Aorta (tissue), 5 donors: Measurements from ENCODE around the gene SOD2. TPM values are rescaled to one million over a fixed set of nuclear protein-coding genes. Genes with fewer than 3 reads are reported as not detected.
"Not testable (repeated sequence)": the region's sequence is repeated elsewhere in the genome, so short reads cannot be mapped to it uniquely, and the experiment has no call there.

ENCODE experiments used
- ATAC-seq: fragments of 200-7000 bp; cut with Tn5 transposase; one replicate; pipeline ENCODE4 v1.9.1; 2022; ENCODE audit warnings: moderate library complexity; ENCODE audit not compliant: low FRiP score
- DNase-seq, 2 donors: peaks; one replicate each; pipeline ENCODE4 v3.0.0-alpha.2; 2020
- H3K27ac ChIP-seq, 2 donors: one replicate each; pipeline ENCODE4 v1.5.1; 2013; ENCODE audit warnings: low read length in 2 of 2, mild to moderate bottlenecking in 2 of 2, moderate library complexity in 2 of 2, control low read depth in 1 of 2, inconsistent platforms in 1 of 2, low read depth in 1 of 2
- H3K27me3 ChIP-seq, 2 donors: one replicate each; pipeline ENCODE4 v1.6.1; 2013; ENCODE audit warnings: control low read depth in 1 of 2, low read length in 1 of 2, mild to moderate bottlenecking in 1 of 2, moderate library complexity in 1 of 2; ENCODE audit not compliant: insufficient read depth in 2 of 2, control insufficient read depth in 1 of 2
- H3K36me3 ChIP-seq, 2 donors: one replicate each; pipeline ENCODE4 v1.6.1; 2013; ENCODE audit warnings: control low read depth in 1 of 2, low read length in 1 of 2, mild to moderate bottlenecking in 1 of 2; ENCODE audit not compliant: insufficient read depth in 2 of 2, control insufficient read depth in 1 of 2
- H3K4me1 ChIP-seq, 2 donors: one replicate each; pipeline ENCODE4 v1.6.1; 2013; ENCODE audit warnings: low read length in 2 of 2, control low read depth in 1 of 2, mild to moderate bottlenecking in 1 of 2, moderate library complexity in 1 of 2; ENCODE audit not compliant: insufficient read depth in 2 of 2, control insufficient read depth in 1 of 2
- H3K4me3 ChIP-seq, 2 donors: one replicate each; pipeline ENCODE4 v1.5.1; 2013; ENCODE audit warnings: low read length in 2 of 2, control low read depth in 1 of 2, mild to moderate bottlenecking in 1 of 2
- H3K9me3 ChIP-seq: one replicate; pipeline ENCODE4 v1.6.1; 2013; ENCODE audit warnings: mild to moderate bottlenecking, low read length; ENCODE audit not compliant: control insufficient read depth
- WGBS, 2 donors: extraction: QIAGEN DNeasy Blood & Tissue Kit; methylation state at CpG; one replicate each; pipeline ENCODE4 v1.1.7; 2013; 5-methylcytosine and 5-hydroxymethylcytosine counted together
- intact Hi-C, 2 donors: fragments of 100-400 bp; cut with DNase I; formaldehyde crosslinking; loops; one replicate each; pipeline versions ENCODE4 v1.14.2 to v1.15.0; 2022
- polyA plus RNA-seq, 2 donors: library from polyadenylated mRNA; stranded (reverse); fragments of 200-250 nt; gene quantifications; one replicate each; pipeline ENCODE4 v1.2.3, GENCODE V29; 2013
- total RNA-seq, 2 donors: library from RNA; stranded (reverse); fragmentation: NEBNext Ultra II Directional; extraction: Animal tissue kit (Norgen Biotek cat#: 25700); gene quantifications; one replicate each; pipeline ENCODE4 v1.2.1, GENCODE V29; 2021
- donor health status: healthy with polysubstance abuse.
- donor health status: Bipolar disorder and iron deficiency.
- donor health status: DM: no; HTN: no; CAD: no.
- donor health status: DM: no; HTN: no; CAD: no.
- donor health status: DM: yes; HTN: yes; CAD: no.

The SOD2 gene
- total and polyA plus RNA-seq, 4 donors: 98.1 to 624 (median 298) TPM

- DNase-seq: no peak
- H3K9me3 ChIP-seq: no peaks in the 10 kb centered on the region
- no peaks in the 10 kb centered on the region for H3K4me1 ChIP-seq
- H3K27me3 ChIP-seq: no peaks in the 10 kb centered on the region
- no peak overlapping the region for H3K27ac ChIP-seq
- intact Hi-C loops: no loop called here
- H3K36me3 ChIP-seq: peaks cover 2 to 6% of the 10 kb centered on the region in 2 donors
- ATAC-seq: no peak
- 87 to 88% methylated on average over 3 of the region's 3 CpGs for WGBS, 2 donors
- H3K4me3 ChIP-seq: no peak overlapping the region
These were observed 10.7 kb downstream of the SOD2 start for GRCh38 chr6:159682295-159682694.

GRCh38 chr6:159681191-159681880 lies 11.7 kb downstream of the SOD2 start:
- no peak for ATAC-seq
- no peak for DNase-seq
- no peak overlapping the region for H3K4me3 ChIP-seq
- H3K27ac ChIP-seq: no peak overlapping the region
- no peaks in the 10 kb centered on the region for H3K27me3 ChIP-seq
- H3K36me3 ChIP-seq: peaks cover 2 to 6% of the 10 kb centered on the region in 2 donors
- no peaks in the 10 kb centered on the region for H3K4me1 ChIP-seq
- intact Hi-C loops: no loop called here
- WGBS, 2 donors: 86 to 87% methylated on average over 10 of the region's 10 CpGs
- H3K9me3 ChIP-seq: no peaks in the 10 kb centered on the region

GRCh38 chr6:159680104-159680503 lies 12.9 kb downstream of the SOD2 start:
- Histone ChIP-seq H3K4me1 (no peaks in the 10 kb centered on the region), H3K4me3 (no peak overlapping the region), H3K27ac (no peak overlapping the region), H3K36me3 (peaks cover 2 to 6% of the 10 kb centered on the region in 2 donors), H3K27me3 (no peaks in the 10 kb centered on the region), H3K9me3 (no peaks in the 10 kb centered on the region)
- no peak for DNase-seq
- ATAC-seq: no peak
- WGBS, 2 donors: 80 to 87% methylated on average over 3 of the region's 3 CpGs
- intact Hi-C loops: no loop called here

GRCh38 chr6:159679091-159680077 lies 13.7 kb downstream of the SOD2 start:
- H3K36me3 ChIP-seq: peaks cover 2 to 3% of the 10 kb centered on the region in 2 donors
- no peaks in the 10 kb centered on the region for H3K27me3 ChIP-seq
- 74 to 75% methylated on average over 5 of the region's 5 CpGs for WGBS, 2 donors
- H3K4me1 ChIP-seq: no peaks in the 10 kb centered on the region
- DNase-seq (no peak), ATAC-seq (no peak)
- H3K27ac ChIP-seq: no peak overlapping the region
- no peak overlapping the region for H3K4me3 ChIP-seq
- intact Hi-C loops: no loop called here
- no peaks in the 10 kb centered on the region for H3K9me3 ChIP-seq

DNA sequence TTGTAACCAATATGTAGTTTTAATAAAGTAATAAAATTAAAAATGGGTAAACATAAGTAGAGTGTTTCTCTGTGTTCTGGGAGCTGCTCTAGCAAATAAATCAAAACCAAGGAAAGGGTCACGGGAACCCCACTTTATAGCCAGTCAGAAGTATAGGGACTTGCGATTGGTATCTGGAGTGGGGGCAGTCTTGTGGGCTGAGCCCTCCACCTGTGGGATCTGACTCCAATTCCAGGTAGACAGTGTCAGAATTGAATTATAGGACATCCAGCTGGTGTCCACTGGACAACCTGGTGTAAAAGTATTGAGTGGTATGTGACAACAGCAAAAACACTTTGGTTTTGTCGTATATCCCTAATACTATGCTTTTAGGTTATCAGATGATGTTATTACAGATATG lies 14.5 kb downstream of the SOD2 start:
- H3K9me3 ChIP-seq: no peaks in the 10 kb centered on the region
- H3K27me3 ChIP-seq: no peaks in the 10 kb centered on the region
- intact Hi-C loops: no loop called here
- no peaks in the 10 kb centered on the region for H3K4me1 ChIP-seq
- 97% methylated on average over 3 of the region's 3 CpGs for WGBS, 2 donors
- no peak overlapping the region for H3K4me3 ChIP-seq
- peaks cover 0 to 2% of the 10 kb centered on the region in 2 donors for H3K36me3 ChIP-seq
- H3K27ac ChIP-seq: no peak overlapping the region
- no peak for DNase-seq
- ATAC-seq: no peak

DNA sequence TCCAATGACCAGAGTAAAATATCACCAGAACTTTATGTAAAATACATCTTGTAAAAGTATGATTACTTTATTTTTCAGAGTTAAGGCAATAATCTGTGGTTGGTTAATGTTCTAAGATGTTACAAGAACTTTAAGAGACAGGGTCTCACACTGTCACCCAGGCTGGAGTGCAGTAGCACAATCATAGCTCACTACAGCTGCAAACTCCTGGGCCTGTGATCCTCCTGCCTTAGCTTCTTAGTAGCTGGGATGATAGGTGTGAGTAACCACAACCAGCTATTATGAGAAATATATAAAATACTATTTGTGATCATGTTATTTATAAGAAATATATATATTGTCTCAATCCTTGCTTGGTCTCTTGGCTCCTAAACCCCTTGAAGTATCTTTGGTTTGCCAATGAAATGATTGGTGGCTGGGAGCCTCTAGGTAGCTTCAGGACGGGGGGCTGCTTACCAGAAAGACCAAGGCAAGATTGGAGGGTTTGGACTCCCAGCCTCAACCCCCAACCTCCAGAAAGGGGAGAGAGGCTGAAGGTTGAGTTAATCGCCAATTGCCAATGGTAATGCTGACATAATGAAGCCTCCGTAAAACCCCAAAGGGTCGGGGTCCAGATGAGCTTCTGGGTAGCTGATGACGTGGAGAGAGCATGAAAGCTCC lies 15.4 kb downstream of the SOD2 start:
- no peaks in the 10 kb centered on the region for H3K4me1 ChIP-seq
- intact Hi-C loops: no loop called here
- no peaks in the 10 kb centered on the region for H3K27me3 ChIP-seq
- no peak overlapping the region for H3K27ac ChIP-seq
- no peaks in the 10 kb centered on the region for H3K9me3 ChIP-seq
- H3K4me3 ChIP-seq: no peak overlapping the region
- H3K36me3 ChIP-seq: peaks cover 0 to 2% of the 10 kb centered on the region in 2 donors
- peak; percentile 15 for ATAC-seq
- WGBS, 2 donors: 96 to 97% methylated on average over 5 of the region's 5 CpGs
- no peak for DNase-seq

GRCh38 chr6:159676890-159677505 lies 16.0 kb downstream of the SOD2 start:
- ATAC-seq (no peak), DNase-seq (no peak)
- Histone ChIP-seq H3K4me1 (no peaks in the 10 kb centered on the region), H3K9me3 (no peaks in the 10 kb centered on the region), H3K36me3 (peaks cover 0 to 2% of the 10 kb centered on the region in 2 donors), H3K27ac (no peak overlapping the region), H3K27me3 (no peaks in the 10 kb centered on the region), H3K4me3 (no peak overlapping the region)
- 68 to 76% methylated on average over 6 of the region's 6 CpGs for WGBS, 2 donors
- intact Hi-C loops: no loop called here

- DNase-seq, H3K27ac ChIP-seq, H3K36me3 ChIP-seq, H3K27me3 ChIP-seq, H3K9me3 ChIP-seq, ATAC-seq, H3K4me1 ChIP-seq, H3K4me3 ChIP-seq, intact Hi-C loops: not testable (repeated sequence)
- WGBS, 2 donors: 91 to 92% methylated on average over 4 of the region's 4 CpGs
These were observed 16.8 kb downstream of the SOD2 start for GRCh38 chr6:159676236-159676635.
